WTC11 (cell line): ENCODE data around the gene SLC49A3. TPM values are rescaled to one million over a fixed set of nuclear protein-coding genes. Genes with fewer than 3 reads are reported as not detected.

ENCODE experiments used
- ATAC-seq: fragments of 200-7000 bp; cut with Tn5 transposase; 2 replicates; pipeline ENCODE4 v1.10.0; 2021; ENCODE audit warnings: mild to moderate bottlenecking, moderate library complexity
- CTCF ChIA-PET: fragments of 300-600 bp; sonication (Branson Sonifier 250); formaldehyde crosslinking; loops from one replicate; lab custom pipeline; 2021; ENCODE audit warnings: antibody characterized with exemption; lab: Charles Lee
- POLR2A ChIA-PET: fragments of 350-600 bp; sonication (Branson Sonifier 250); formaldehyde crosslinking; loops from one replicate; lab custom pipeline; 2021; ENCODE audit warnings: antibody characterized with exemption; lab: Charles Lee
- DNase-seq: peaks from one replicate; pipeline ENCODE4 v3.0.0; 2021; ENCODE audit warnings: low spot score
- H3K27ac Mint-ChIP-seq: 2 replicates; pipeline ENCODE4 v1.8.0; 2021; ENCODE audit warnings: mixed read lengths
- H3K27me3 Mint-ChIP-seq: 2 replicates; pipeline ENCODE4 v1.8.0; 2021; ENCODE audit warnings: low read depth, mild to moderate bottlenecking, moderate library complexity, mixed read lengths
- H3K36me3 Mint-ChIP-seq: 2 replicates; pipeline ENCODE4 v1.8.0; 2021; ENCODE audit warnings: mixed read lengths
- H3K4me1 Mint-ChIP-seq: 2 replicates; pipeline ENCODE4 v1.8.0; 2022; ENCODE audit warnings: mixed read lengths
- H3K4me3 Mint-ChIP-seq: 2 replicates; pipeline ENCODE4 v1.8.0; 2021; ENCODE audit warnings: mild to moderate bottlenecking, moderate library complexity, mixed read lengths
- H3K9me3 Mint-ChIP-seq: 2 replicates; pipeline ENCODE4 v1.8.0; 2021; ENCODE audit warnings: mixed read lengths
- CTCF ChIP-seq: fragments of 200-600 bp; IDR thresholded peaks from 2 replicates; pipeline ENCODE4 v1.8.0; 2022; ENCODE audit warnings: antibody characterized with exemption
- EMX1 ChIP-seq: fragments of 250-450 bp; sonication (Bioruptor Pico); IDR thresholded peaks from 2 replicates; pipeline ENCODE4 v1.8.0; 2021; ENCODE audit warnings: mild to moderate bottlenecking
- FOXK1 ChIP-seq: sonication (generic); formaldehyde crosslinking; IDR thresholded peaks from 2 replicates; pipeline ENCODE4 v1.8.0; 2022; ENCODE audit warnings: mild to moderate bottlenecking, moderate library complexity, missing genetic modification reagents
- HMGA2 ChIP-seq: fragments of 250-450 bp; sonication (Bioruptor Pico); IDR thresholded peaks from 2 replicates; pipeline ENCODE4 v1.4.0; 2021; ENCODE audit warnings: mild to moderate bottlenecking, moderate library complexity
- MXD4 ChIP-seq: fragments of 250-450 bp; sonication (Bioruptor Pico); IDR thresholded peaks from 2 replicates; pipeline ENCODE4 v1.8.0; 2021; ENCODE audit warnings: mild to moderate bottlenecking, moderate library complexity, borderline replicate concordance
- OVOL2 ChIP-seq: fragments of 250-450 bp; sonication (Bioruptor Pico); IDR thresholded peaks from 2 replicates; pipeline ENCODE4 v1.9.0; 2021; ENCODE audit warnings: mild to moderate bottlenecking, borderline replicate concordance
- SOX15 ChIP-seq: fragments of 250-450 bp; sonication (Bioruptor Pico); IDR thresholded peaks from 2 replicates; pipeline ENCODE4 v1.9.0; 2021; ENCODE audit warnings: mild to moderate bottlenecking
- SP1 ChIP-seq: sonication (generic); formaldehyde crosslinking; conservative IDR thresholded peaks from 2 replicates; pipeline ENCODE4 v1.8.1; 2022; ENCODE audit warnings: missing genetic modification reagents
- TEAD4 ChIP-seq: sonication (generic); formaldehyde crosslinking; IDR thresholded peaks from 2 replicates; pipeline ENCODE4 v1.8.0; 2022; ENCODE audit warnings: mild to moderate bottlenecking, missing genetic modification reagents
- ZNF416 ChIP-seq: fragments of 250-450 bp; sonication (Bioruptor Pico); IDR thresholded peaks from 2 replicates; pipeline ENCODE4 v1.9.0; 2021; ENCODE audit warnings: mild to moderate bottlenecking, inconsistent platforms
- ZNF425 ChIP-seq: fragments of 250-450 bp; sonication (Bioruptor Pico); conservative IDR thresholded peaks from 2 replicates; pipeline ENCODE4 v1.9.0; 2021; ENCODE audit warnings: mild to moderate bottlenecking
- ZSCAN18 ChIP-seq: fragments of 250-450 bp; sonication (Bioruptor Pico); IDR thresholded peaks from 2 replicates; pipeline ENCODE4 v2.1.2; 2022; ENCODE audit warnings: mild to moderate bottlenecking, moderate library complexity
- total RNA-seq: library from RNA; stranded (reverse); gene quantifications from 3 replicates; pipeline ENCODE4 v1.2.3, GENCODE V29; 2021
- TF ChIP-seq, protein P1 (sequence below): sonication (generic); formaldehyde crosslinking; IDR thresholded peaks from 2 replicates; pipeline ENCODE4 v1.8.1; 2022; ENCODE audit warnings: mild to moderate bottlenecking, moderate library complexity, missing genetic modification reagents
- TF ChIP-seq, protein P2 (sequence below): sonication (generic); formaldehyde crosslinking; IDR thresholded peaks from 2 replicates; pipeline ENCODE4 v1.8.0; 2023; ENCODE audit warnings: mild to moderate bottlenecking, missing genetic modification reagents
- TF ChIP-seq, protein P3 (sequence below): sonication (generic); formaldehyde crosslinking; IDR thresholded peaks from 2 replicates; pipeline ENCODE4 v1.8.1; 2023; ENCODE audit warnings: mild to moderate bottlenecking, missing genetic modification reagents, moderate library complexity
- TF ChIP-seq, protein P4 (sequence below): sonication (generic); formaldehyde crosslinking; IDR thresholded peaks from 2 replicates; pipeline ENCODE4 v1.8.1; 2022; ENCODE audit warnings: low read depth, mild to moderate bottlenecking, moderate library complexity, missing genetic modification reagents, borderline replicate concordance

Gene SLC49A3
- total RNA-seq, 1 experiment from 2014 or later, result 5.8 TPM

DNA sequence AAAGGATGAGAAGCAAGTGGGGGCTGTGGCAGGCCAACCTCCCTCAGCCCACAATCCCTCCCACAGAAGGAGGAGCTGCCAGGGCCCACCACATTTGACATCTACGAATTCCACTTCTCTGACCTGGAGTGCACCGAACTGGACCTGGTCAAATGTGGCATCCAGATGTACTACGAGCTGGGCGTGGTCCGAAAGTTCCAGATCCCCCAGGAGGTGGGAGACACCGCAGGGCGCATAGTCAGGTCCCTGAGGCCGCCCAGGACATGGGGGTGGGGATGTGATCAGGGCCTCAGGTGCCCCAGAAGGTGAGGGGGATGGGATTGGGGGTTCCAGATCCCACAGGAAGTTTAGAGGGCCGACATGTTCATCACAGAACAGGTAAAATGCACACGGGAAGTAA, 28.6 kb downstream of the SLC49A3 start:
- ChIA-PET POLR2A (no interaction called here), CTCF (no interaction called here)
- DNase-seq (no peak), ATAC-seq (no peak)
- H3K4me1 Mint-ChIP-seq, result peaks cover 3% of the 10 kb centered on the region
- 0 out of 2 replicates have a peak, but pooled peaks cover 3% of the 10 kb centered on the region for H3K27me3 Mint-ChIP-seq
- TF ChIP-seq, protein P1, sequence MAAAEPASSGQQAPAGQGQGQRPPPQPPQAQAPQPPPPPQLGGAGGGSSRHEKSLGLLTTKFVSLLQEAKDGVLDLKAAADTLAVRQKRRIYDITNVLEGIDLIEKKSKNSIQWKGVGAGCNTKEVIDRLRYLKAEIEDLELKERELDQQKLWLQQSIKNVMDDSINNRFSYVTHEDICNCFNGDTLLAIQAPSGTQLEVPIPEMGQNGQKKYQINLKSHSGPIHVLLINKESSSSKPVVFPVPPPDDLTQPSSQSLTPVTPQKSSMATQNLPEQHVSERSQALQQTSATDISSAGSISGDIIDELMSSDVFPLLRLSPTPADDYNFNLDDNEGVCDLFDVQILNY (CRISPR knock-in tag), result no peak
- TF ChIP-seq OVOL2 (CRISPR knock-in tag), result no peak
- no peak for TF ChIP-seq CTCF
- TF ChIP-seq ZNF416 (CRISPR knock-in tag), result no peak
- no peak for TF ChIP-seq ZNF425 (CRISPR knock-in tag)
- no peak for TF ChIP-seq SOX15
- TF ChIP-seq, protein P2, sequence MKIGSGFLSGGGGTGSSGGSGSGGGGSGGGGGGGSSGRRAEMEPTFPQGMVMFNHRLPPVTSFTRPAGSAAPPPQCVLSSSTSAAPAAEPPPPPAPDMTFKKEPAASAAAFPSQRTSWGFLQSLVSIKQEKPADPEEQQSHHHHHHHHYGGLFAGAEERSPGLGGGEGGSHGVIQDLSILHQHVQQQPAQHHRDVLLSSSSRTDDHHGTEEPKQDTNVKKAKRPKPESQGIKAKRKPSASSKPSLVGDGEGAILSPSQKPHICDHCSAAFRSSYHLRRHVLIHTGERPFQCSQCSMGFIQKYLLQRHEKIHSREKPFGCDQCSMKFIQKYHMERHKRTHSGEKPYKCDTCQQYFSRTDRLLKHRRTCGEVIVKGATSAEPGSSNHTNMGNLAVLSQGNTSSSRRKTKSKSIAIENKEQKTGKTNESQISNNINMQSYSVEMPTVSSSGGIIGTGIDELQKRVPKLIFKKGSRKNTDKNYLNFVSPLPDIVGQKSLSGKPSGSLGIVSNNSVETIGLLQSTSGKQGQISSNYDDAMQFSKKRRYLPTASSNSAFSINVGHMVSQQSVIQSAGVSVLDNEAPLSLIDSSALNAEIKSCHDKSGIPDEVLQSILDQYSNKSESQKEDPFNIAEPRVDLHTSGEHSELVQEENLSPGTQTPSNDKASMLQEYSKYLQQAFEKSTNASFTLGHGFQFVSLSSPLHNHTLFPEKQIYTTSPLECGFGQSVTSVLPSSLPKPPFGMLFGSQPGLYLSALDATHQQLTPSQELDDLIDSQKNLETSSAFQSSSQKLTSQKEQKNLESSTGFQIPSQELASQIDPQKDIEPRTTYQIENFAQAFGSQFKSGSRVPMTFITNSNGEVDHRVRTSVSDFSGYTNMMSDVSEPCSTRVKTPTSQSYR (CRISPR knock-in tag), result no peak
- no peak for TF ChIP-seq TEAD4 (CRISPR knock-in tag)
- no peak overlapping the region for H3K4me3 Mint-ChIP-seq
- no peak overlapping the region for H3K27ac Mint-ChIP-seq
- peaks cover 4% of the 10 kb centered on the region for H3K36me3 Mint-ChIP-seq
- H3K9me3 Mint-ChIP-seq, result peaks cover 9% of the 10 kb centered on the region; the same call in 1 of the 2 replicates

GRCh38 chr4:659851-660250, 29.1 kb downstream of the SLC49A3 start:
- POLR2A ChIA-PET, result no interaction called here

More at GRCh38 chr4:659851-660250, 29.1 kb downstream of the SLC49A3 start:
- Mint-ChIP-seq H3K4me1 (peaks cover 3% of the 10 kb centered on the region), H3K4me3 (no peak overlapping the region), H3K27me3 (0 out of 2 replicates have a peak, but pooled peaks cover 3% of the 10 kb centered on the region), H3K36me3 (peaks cover 4% of the 10 kb centered on the region), H3K9me3 (peaks cover 9% of the 10 kb centered on the region; the same call in 1 of the 2 replicates), H3K27ac (no peak overlapping the region; the same call in 1 of the 2 replicates)
- CTCF ChIA-PET, result no interaction called here
- DNase-seq, result no peak
- TF ChIP-seq ZSCAN18 (CRISPR knock-in tag), result no peak
- TF ChIP-seq, protein P3, sequence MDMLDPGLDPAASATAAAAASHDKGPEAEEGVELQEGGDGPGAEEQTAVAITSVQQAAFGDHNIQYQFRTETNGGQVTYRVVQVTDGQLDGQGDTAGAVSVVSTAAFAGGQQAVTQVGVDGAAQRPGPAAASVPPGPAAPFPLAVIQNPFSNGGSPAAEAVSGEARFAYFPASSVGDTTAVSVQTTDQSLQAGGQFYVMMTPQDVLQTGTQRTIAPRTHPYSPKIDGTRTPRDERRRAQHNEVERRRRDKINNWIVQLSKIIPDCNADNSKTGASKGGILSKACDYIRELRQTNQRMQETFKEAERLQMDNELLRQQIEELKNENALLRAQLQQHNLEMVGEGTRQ (CRISPR knock-in tag), result no peak
- no peak for TF ChIP-seq HMGA2
- no peak for TF ChIP-seq MXD4
- no peak for TF ChIP-seq EMX1 (CRISPR knock-in tag)
- no peak for TF ChIP-seq ZNF416 (CRISPR knock-in tag)
- no peak for TF ChIP-seq SP1 (CRISPR knock-in tag)
- no peak for TF ChIP-seq FOXK1 (CRISPR knock-in tag)
- TF ChIP-seq, protein P4, sequence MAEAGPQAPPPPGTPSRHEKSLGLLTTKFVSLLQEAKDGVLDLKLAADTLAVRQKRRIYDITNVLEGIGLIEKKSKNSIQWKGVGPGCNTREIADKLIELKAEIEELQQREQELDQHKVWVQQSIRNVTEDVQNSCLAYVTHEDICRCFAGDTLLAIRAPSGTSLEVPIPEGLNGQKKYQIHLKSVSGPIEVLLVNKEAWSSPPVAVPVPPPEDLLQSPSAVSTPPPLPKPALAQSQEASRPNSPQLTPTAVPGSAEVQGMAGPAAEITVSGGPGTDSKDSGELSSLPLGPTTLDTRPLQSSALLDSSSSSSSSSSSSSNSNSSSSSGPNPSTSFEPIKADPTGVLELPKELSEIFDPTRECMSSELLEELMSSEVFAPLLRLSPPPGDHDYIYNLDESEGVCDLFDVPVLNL (CRISPR knock-in tag), result no peak
- no peak for ATAC-seq
